HG03139 (cell line): ENCODE data around the gene PLPP6.

Experiments used
- ATAC-seq: cut with Tn5 transposase; IDR thresholded peaks from one replicate; pipeline ENCODE4 v1.9.1; 2021; ENCODE audit not compliant: unreplicated experiment

The PLPP6 gene

DNA sequence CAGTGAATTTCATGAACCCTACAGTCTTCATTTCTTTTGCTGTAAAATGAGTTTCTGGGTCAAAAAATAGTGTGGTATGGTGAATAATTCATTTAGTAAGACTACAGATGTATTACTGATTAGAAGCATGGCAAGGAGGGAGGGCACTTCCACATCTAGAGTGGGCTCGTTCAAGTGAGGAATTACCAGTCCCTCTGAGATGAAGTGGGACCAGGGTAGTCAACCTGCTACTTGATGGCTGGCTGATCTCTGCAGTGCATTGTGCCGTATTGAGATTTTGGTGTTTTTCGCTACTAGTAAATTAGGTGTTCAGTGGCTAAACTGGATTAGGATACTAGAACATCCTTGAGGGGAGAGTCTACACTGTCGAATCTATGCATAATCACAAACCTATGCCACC lies 28.1 kb downstream of the PLPP6 start:
- ATAC-seq: peak; percentile 55

DNA sequence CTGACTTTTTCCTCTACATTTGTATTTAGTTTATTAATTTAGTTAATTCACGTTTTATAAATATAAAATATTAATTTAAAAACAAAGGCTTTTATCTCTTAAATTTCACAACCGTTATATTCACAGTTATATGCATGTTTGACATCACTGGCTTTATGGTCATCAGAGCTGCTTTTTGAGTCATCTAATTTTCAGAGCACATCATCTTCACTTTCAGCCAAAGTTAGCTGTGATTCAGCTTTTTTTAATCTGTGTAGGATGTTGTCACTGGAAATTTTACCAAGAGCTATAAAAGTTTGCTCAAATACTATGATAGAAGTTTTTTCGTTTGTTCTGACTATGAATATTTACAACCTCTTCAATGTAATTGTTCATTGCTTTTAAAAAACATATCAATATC lies 29.7 kb downstream of the PLPP6 start:
- no peak for ATAC-seq

DNA sequence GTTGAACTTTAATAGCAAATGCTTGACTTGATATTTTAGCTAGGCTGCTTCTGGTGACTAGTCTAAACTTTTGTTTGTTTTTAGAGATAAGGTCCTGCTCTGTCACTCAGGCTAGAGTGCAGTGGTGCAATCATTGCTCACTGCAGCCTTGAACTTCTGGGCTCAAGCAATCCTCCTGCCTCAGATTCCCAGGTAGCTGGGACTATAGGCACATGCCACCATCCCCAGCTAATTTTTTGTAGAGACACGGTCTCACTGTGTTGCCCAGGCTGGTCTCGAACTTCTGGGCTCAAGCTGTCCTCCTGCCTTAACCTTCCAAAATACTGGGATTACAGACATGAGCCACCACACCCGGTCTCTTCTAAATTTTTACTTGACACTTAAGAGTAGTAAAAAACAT lies 38.0 kb downstream of the PLPP6 start:
- no peak for ATAC-seq

DNA sequence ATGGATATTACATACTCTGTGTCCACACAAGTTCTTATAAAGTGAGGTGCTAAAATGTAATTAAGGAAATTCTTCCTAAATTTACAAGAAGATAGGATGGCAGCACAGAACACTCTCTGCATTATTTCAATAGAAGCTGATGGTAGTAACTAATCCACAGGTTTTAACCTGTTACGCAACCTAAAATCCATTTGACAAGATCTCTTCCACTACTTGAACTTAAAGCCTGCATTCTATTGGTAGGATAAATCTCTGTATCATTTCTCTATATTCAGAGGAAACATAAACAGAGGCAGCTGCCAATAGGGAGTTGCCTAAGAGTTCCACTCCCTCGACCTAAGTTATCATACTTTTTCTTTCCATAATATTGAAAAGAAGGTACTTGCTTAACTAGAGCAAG lies 38.8 kb downstream of the PLPP6 start:
- ATAC-seq: no peak

DNA sequence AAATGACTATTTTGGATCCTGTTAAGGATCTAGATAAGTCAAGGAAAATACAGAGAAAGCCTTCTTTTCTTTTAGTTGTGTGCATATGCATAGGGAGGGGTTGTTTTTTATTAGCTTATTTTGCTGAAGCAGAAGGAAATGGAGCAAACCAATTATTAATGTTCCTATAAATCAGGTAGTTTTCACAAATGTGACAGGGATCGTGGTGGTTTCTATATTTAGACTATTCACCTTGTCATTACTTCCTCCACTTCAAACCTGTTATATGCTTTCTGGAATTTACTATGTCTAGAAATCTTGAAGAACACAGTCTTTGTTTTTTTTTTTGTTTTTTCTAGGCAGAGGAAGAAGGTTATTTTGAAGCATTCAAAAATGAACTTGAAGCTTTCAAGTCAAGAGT lies 39.4 kb downstream of the PLPP6 start:
- no peak for ATAC-seq

DNA sequence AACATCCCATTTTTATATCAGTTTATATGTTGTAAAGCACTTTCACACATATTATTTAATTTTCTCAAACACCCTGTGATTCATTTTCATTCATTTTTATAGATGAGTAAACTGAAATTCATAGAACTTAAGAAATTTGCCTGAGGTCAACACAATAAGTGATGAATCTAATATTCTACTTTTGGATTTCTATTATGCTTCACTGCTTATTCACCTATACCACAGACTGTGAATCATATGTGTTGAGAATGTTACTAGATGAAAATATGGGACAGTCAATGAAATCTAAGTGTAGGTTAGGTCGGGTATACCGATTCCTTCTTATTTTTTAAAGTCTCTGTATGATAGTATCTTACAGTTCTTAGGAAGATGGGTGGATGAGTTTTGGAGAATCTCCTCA lies 42.0 kb downstream of the PLPP6 start:
- ATAC-seq: no peak

DNA sequence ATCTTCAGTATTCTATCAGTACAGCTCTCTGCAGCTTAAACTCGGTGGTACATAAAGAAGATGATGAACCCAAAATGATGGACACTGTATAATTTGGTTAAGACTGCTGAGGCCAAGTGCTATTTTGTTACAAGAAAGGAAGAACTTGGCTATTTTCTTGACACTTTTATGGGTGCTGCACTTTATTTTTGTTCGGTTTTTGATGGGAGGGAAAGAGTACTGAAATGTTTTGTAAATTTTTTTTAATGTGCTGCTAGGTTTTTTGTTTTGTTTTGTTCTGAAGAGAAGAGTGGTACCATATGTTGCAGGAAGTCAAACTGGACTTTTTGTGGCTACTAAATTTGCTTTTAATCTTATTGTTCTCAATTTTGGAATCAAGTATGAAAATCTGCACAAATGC lies 43.9 kb downstream of the PLPP6 start:
- no peak for ATAC-seq

DNA sequence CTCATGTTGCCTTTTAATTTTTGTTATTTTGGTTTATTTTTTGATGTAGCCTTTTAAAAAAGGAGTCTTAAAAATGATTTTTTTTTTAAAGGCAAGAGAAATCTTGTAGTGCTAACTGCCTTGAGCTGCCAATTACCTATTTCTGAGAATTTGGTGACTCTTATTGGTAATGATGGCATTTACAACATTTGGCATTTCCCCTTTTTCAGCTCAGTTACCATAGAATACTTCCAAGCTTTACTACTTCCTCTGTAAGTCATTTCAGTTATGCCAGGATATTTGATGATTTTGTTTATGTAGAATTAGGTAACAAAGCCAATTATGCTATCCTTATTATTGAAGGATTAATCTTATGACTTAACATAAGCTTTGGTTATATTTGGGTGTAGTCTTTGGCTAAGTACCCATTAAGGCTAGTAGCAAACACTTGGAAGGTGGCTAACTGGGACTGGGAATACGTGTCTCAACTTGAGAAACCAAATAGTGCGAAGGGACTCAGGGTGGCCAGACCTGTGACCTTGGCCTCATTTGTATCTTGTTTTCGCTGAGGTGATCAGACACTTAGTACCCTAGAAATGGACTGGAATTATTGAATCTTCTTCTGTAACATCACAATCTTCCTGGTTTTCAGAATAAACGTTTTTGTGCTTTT lies 45.0 kb downstream of the PLPP6 start:
- ATAC-seq: no peak

DNA sequence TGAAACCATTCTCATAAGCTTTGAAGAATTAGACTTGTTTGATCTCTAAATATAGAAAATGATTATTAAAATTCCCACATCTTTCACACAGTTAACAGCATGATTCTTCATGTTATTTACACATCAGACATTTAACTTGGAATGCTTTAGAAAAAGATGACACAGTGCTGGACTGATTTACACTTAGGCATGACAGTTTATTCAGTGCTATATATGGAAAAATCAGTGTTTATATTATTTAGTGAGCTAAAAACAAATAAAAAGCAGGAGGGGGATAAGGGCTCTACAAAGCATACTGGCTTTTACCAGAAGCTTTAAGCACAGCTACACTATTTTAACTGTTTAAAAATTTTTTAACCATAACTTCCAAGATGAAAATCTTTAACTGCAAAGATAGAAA lies 47.3 kb downstream of the PLPP6 start:
- ATAC-seq: no peak

DNA sequence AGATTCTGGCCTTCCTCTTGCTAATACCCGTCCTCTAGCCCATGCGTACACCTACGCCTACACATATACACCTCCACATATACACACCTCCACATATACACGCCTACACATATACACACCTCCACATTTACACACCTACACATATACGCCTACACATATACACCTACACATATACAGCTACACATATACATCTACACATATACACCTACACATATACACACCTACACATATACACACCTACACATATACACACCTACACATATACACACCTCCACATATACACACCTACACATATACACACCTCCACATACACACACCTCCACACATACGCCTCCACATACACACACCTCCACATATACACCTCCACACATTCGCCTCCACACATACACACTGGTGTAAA lies 51.8 kb downstream of the PLPP6 start:
- no peak for ATAC-seq

DNA sequence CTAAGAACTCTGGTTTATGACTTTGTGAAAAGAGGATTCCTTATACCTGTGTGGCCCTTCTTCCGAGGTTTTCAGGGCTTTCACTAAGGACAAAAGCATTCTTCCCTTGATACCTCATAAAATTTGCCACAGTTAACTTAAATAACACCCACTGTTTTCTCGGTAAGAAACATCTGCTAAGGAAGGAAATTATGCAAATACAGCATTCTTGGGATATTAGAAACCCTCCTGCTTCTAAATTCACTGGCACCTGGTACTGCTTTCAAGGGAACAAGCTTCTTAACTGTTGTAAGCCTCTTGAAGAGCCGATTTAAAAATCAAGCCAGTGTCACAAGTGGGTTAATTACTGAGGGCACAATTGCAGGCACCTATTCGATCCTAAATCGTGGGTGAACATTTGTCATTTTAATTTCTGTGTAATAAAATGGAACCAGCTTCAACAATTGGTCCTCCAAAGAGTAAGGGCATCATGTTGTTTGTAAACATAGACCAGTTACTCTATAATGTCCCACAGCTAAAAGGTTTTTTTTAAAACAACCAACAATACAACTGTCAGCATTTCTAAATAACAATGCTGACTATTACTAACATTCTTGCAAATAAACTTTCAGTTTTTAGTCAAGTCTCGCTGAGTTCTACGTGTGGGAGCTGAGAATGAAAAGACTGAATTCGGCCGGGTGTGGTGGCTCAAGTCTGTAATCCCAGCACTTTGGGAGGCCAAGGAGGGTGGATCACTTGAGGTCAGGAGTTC lies 52.3 kb downstream of the PLPP6 start:
- ATAC-seq: no peak
